GM06990 (cell line): ENCODE data around the gene ZNF655.

Experiments
- DNase-seq: peaks from one replicate; pipeline ENCODE4 v3.0.0-alpha.2; 2011; ENCODE audit not compliant: insufficient read length; ENCODE audit errors: extremely low read depth
- H3K27me3 ChIP-seq: replicated peaks from 2 replicates; pipeline ENCODE4 v1.6.0; 2011; ENCODE audit warnings: low read length; ENCODE audit not compliant: control insufficient read depth, insufficient read depth
- H3K36me3 ChIP-seq: 2 replicates; pipeline ENCODE4 v1.5.1; 2011; ENCODE audit warnings: low read length; ENCODE audit not compliant: control insufficient read depth, insufficient read depth
- H3K4me3 ChIP-seq: replicated peaks from 2 replicates; pipeline ENCODE4 v1.5.1; 2011; ENCODE audit warnings: low read depth, mild to moderate bottlenecking, control low read depth, low read length
- CTCF ChIP-seq: IDR thresholded peaks from 2 replicates; pipeline ENCODE4 v1.5.1; 2011; ENCODE audit warnings: low read length, control low read depth, mild to moderate bottlenecking, inconsistent platforms; ENCODE audit not compliant: insufficient read depth, poor library complexity, severe bottlenecking

Gene ZNF655

GRCh38 chr7:99622596-99622995 is 64.2 kb downstream of the ZNF655 start:
- peaks cover 35% of the 10 kb centered on the region for H3K36me3 ChIP-seq
- no peaks in the 10 kb centered on the region for H3K27me3 ChIP-seq

GRCh38 chr7:99623091-99623693 is 64.8 kb downstream of the ZNF655 start:
- TF ChIP-seq CTCF, result no peak
- H3K4me3 ChIP-seq, result no peak overlapping the region

More at GRCh38 chr7:99622596-99622995, 64.2 kb downstream of the ZNF655 start:
- no peak for DNase-seq
- no peak overlapping the region for H3K4me3 ChIP-seq
- TF ChIP-seq CTCF, result no peak

GRCh38 chr7:99623702-99624447 is 65.4 kb downstream of the ZNF655 start:
- DNase-seq, result no peak
- Histone ChIP-seq H3K36me3 (peaks cover 41% of the 10 kb centered on the region), H3K27me3 (no peaks in the 10 kb centered on the region), H3K4me3 (no peak overlapping the region)
- no peak for TF ChIP-seq CTCF

More at GRCh38 chr7:99623091-99623693, 64.8 kb downstream of the ZNF655 start:
- no peak for DNase-seq
- Histone ChIP-seq H3K27me3 (no peaks in the 10 kb centered on the region), H3K36me3 (peaks cover 36% of the 10 kb centered on the region)

GRCh38 chr7:99624484-99624883 is 66.0 kb downstream of the ZNF655 start:
- TF ChIP-seq CTCF, result no peak
- no peak overlapping the region for H3K4me3 ChIP-seq
- H3K36me3 ChIP-seq, result peaks cover 44% of the 10 kb centered on the region
- no peak for DNase-seq
- H3K27me3 ChIP-seq, result no peaks in the 10 kb centered on the region

- no peak overlapping the region for H3K4me3 ChIP-seq
- no peak for TF ChIP-seq CTCF
- H3K27me3 ChIP-seq, result no peaks in the 10 kb centered on the region
- peaks cover 47% of the 10 kb centered on the region for H3K36me3 ChIP-seq
- DNase-seq, result no peak
These were observed 66.9 kb downstream of the ZNF655 start for GRCh38 chr7:99625321-99625720.
